Nephron progenitor cell (in vitro differentiated cells): Measurements from ENCODE around the gene SHC1.
A peak's percentile ranks its signal among the peaks of the same experiment; 100 is the strongest.

Source experiments
- DNase-seq: peaks from one replicate; pipeline ENCODE4 v3.0.0; 2021
- H3K27ac Mint-ChIP-seq: 2 replicates; pipeline ENCODE4 v1.8.0; 2021; ENCODE audit warnings: mild to moderate bottlenecking, moderate library complexity, mixed read lengths
- H3K27me3 Mint-ChIP-seq: 2 replicates; pipeline ENCODE4 v1.8.0; 2021; ENCODE audit warnings: mild to moderate bottlenecking, low read depth, mixed read lengths; ENCODE audit not compliant: poor library complexity
- H3K36me3 Mint-ChIP-seq: 2 replicates; pipeline ENCODE4 v1.8.0; 2021; ENCODE audit warnings: low read depth, mixed read lengths
- H3K4me1 Mint-ChIP-seq: 2 replicates; pipeline ENCODE4 v1.8.0; 2021; ENCODE audit warnings: mixed read lengths
- H3K4me3 Mint-ChIP-seq: 2 replicates; pipeline ENCODE4 v1.8.0; 2021; ENCODE audit warnings: mild to moderate bottlenecking, moderate library complexity, mixed read lengths
- H3K9me3 Mint-ChIP-seq: 2 replicates; pipeline ENCODE4 v1.8.0; 2021; ENCODE audit warnings: mild to moderate bottlenecking, moderate library complexity, mixed read lengths
- CTCF ChIP-seq: fragments of 200-600 bp; sonication (generic); IDR thresholded peaks from 2 replicates; pipeline ENCODE4 v1.5.0; 2021; ENCODE audit warnings: antibody characterized with exemption

Gene SHC1

GRCh38 chr1:154975409-154976059 is 5.0 kb upstream of the SHC1 start:
- no peak for TF ChIP-seq CTCF
- H3K4me1 Mint-ChIP-seq, result peaks cover 25% of the 10 kb centered on the region
- no peaks in the 10 kb centered on the region for H3K27me3 Mint-ChIP-seq
- H3K36me3 Mint-ChIP-seq, result peaks cover 22% of the 10 kb centered on the region
- no peaks in the 10 kb centered on the region for H3K9me3 Mint-ChIP-seq
- DNase-seq, result peak; percentile 66
- H3K4me3 Mint-ChIP-seq, result no peak overlapping the region
- no peak overlapping the region for H3K27ac Mint-ChIP-seq

DNA sequence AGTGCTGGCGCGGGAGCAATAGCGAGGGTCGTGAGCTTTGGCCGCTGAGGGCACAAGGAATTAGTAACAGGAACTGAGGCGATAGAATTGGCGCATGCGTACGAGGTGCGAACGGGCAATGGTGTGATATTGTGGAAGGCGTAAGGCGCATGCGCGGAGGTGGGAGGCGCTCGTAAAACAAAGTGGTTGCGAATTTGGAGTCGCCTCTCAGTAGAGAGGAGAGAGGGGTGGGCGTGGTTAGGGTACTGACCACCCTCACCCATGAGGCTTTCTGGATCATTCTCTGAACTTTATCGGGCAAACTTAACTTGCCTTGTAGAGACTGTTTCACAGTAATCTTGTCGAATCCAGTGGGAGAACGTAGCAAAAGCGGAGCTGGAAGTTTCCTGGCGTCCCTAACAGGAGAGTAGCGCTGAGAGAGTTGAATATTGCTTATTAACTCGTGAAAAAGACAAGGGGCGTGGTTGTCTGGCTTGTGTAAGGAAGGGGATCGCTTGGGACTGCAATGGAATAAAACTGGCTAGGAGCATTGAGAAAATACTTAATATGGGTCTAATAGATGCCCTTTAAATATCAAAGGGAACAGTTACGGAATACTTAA is 4.4 kb upstream of the SHC1 start:
- TF ChIP-seq CTCF, result no peak
- DNase-seq, result peak; percentile 96
- Mint-ChIP-seq H3K27me3 (no peaks in the 10 kb centered on the region), H3K4me3 (no peak overlapping the region), H3K36me3 (peaks cover 17% of the 10 kb centered on the region), H3K9me3 (no peaks in the 10 kb centered on the region), H3K4me1 (peaks cover 26% of the 10 kb centered on the region), H3K27ac (no peak overlapping the region)

DNA sequence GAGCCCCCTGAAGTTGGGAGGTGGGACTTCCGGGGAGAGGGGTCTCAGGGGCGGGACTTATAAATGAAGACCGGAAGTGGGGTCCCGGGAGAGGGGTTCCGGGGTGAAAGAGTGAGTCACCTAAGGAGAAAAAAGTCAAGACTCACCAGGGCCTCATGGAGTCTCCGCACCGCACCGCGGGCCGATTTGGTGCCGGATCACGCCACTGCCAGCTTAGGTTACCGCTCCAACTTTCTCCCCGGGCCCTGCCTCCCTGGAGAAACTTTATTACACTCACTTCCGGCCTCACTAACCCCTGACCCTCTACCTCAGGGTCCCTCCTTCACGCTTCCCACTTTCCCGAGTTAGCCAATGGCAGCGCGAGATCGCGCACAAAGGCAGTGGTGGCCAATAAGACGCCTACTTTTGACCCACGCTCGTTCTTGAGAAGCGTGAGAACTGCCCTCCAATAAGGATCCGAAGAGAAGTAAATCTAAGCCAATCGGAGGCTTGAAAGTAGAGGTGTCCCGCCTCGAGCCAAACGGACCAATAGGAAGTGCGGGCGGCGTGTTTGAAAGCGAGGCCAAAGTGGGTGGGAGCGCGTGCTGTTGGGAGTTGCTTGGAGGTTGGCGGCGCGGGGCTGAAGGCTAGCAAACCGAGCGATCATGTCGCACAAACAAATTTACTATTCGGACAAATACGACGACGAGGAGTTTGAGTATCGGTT is 3.7 kb upstream of the SHC1 start, which contains the start of gene CKS1B:
TSS of gene CKS1B (plus strand) at position 580 of the 706 bp plus-strand sequence. CDS start at position 645, 65 bp downstream.
- TF ChIP-seq CTCF, result no peak
- Mint-ChIP-seq H3K4me3 (no peak within 1 kb of the TSS), H3K27me3 (no peaks in the 10 kb centered on the region), H3K4me1 (peaks cover 31% of the 10 kb centered on the region), H3K27ac (no peak within 1 kb of the TSS), H3K9me3 (no peaks in the 10 kb centered on the region), H3K36me3 (peaks cover 12% of the 10 kb centered on the region)
- peak; percentile 94 for DNase-seq

DNA sequence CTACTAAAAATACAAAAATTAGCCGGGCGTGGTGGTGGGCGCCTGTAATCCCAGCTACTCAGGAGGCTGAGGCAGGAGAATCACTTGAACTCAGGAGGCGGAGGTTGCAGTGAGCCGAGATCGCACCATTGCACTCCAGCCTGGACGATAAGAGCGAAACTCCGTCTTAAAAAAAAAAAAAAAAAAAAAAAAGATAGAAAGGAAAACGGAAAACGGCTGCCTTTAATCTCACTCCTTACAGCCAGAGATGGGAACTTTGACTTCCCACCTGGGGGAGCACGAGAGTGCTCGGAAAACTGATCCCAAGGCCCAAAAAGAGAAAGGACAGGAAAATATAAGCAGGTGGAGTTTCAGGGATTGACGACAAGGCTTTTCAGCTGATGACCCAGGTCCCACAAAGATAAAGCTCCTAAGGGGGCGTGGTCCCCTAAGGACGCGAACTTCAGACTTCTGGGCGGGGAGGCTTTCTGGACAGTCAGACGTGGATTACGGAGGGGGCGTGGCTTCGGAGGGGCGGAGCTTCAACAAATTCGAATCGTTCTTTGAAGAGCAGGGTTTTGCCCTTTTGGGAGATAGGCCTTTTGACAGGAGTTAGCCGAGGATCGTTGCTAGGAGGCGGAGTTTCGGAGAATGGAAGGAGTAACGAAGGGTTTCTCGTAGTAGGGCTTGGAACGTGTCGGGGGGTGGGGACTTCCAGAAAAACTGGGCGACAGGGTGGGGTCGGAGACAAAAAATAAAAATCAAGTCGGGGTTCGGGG is 3.0 kb upstream of the SHC1 start:
- no peaks in the 10 kb centered on the region for H3K9me3 Mint-ChIP-seq
- H3K4me3 Mint-ChIP-seq, result no peak overlapping the region
- no peak overlapping the region for H3K27ac Mint-ChIP-seq
- H3K36me3 Mint-ChIP-seq, result peaks cover 8% of the 10 kb centered on the region
- H3K4me1 Mint-ChIP-seq, result peaks cover 39% of the 10 kb centered on the region
- DNase-seq, result peak; percentile 97
- H3K27me3 Mint-ChIP-seq, result no peaks in the 10 kb centered on the region
- TF ChIP-seq CTCF, result no peak

DNA sequence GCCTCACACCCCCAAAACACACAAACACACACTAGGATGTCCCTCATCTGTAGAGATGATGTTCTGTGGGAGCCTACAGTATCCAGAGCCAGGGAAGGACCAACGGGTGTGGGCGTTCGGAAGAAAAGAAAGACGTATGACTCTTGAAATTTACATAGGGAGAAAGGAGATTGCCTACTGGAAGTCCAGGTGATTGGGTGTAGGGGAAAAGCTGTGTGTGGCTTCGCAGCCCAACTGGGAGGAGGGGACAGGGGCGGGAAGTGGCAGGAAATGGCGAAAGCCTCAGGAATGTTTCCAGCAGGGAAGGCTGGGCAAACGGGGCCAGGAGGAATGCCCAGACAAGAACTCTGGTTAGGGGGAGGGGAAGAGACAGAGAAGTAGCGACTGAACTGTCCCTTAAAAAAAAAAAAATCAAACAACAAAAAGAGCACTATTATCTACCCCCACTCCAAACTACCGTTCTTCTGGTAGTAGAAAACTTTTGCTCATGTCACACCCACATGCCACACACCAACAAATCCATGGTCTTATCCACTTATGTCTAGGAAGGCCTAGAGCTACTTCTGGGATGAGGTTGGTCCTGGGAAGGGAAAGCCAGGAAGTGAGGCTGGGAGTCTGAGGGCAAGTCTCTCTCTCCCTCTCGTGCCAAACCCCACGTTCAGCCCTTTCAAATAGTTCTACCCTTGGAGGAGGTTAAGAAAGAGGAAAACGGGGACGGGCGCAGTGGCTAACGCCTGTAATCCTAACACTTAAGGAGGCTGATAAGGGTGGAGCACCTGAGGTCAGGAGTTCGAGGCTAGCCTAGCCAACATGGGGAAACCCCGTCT is 2.2 kb upstream of the SHC1 start:
- H3K27ac Mint-ChIP-seq, result no peak overlapping the region
- H3K36me3 Mint-ChIP-seq, result peaks cover 11% of the 10 kb centered on the region
- H3K4me1 Mint-ChIP-seq, result peaks cover 47% of the 10 kb centered on the region
- no peak for TF ChIP-seq CTCF
- H3K27me3 Mint-ChIP-seq, result no peaks in the 10 kb centered on the region
- no peak overlapping the region for H3K4me3 Mint-ChIP-seq
- no peaks in the 10 kb centered on the region for H3K9me3 Mint-ChIP-seq
- peak; percentile 61 for DNase-seq
